Measurements from ENCODE around the gene ATRNL1. TPM values are rescaled to one million over a fixed set of nuclear protein-coding genes. Genes with fewer than 3 reads are reported as not detected.

ATRNL1 gene
- total and polyA plus RNA-seq, 2 experiments from 2014 or later: 4.8 to 29.7 TPM

DNA sequence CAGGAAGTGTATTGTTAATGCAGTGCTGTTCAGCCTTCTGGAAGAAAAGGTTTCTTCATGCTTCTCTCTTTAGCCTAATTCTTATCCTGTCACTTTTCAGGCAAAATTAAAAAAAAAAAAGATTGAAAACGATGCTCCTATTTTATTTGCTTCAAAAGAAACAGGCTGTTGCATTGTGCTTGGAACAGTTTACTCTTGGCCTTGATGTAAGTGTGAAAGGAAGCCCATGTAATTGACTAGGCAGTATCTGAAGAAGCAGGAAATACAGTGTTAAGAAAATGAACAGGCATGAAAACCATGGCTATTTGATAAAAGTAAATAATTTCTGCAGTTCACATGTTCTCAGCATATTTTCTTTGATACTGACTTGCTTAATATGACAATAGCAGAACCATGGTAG, 40.4 kb upstream of the ATRNL1 start:
- H3K4me3 Mint-ChIP-seq: no peak overlapping the region
- Histone ChIP-seq H3F3A (replicated peaks; ENCODE audit: low read depth) (no peaks in the 10 kb centered on the region), H3K79me2 (replicated peaks; ENCODE audit: insufficient read depth) (no peaks in the 10 kb centered on the region), H3K4me3 (no peak overlapping the region), H4K20me1 (replicated peaks; ENCODE audit: insufficient read depth) (no peaks in the 10 kb centered on the region), H3K9me2 (ENCODE audit: insufficient read depth) (no peaks in the 10 kb centered on the region), H3K36me3 (ENCODE audit: insufficient read depth) (no peaks in the 10 kb centered on the region), H3K27ac (ENCODE audit: low read depth) (no peak overlapping the region), H3K4me2 (no peak overlapping the region), H2AFZ (no peak overlapping the region), H3K4me1 (ENCODE audit: insufficient read depth) (peaks cover 37% of the 10 kb centered on the region), H3K27me3 (ENCODE audit: insufficient read depth) (no peaks in the 10 kb centered on the region)
- DNase-seq (ENCODE audit: low spot score) (no peak), ATAC-seq (no peak)
- H3K27ac Mint-ChIP-seq: no peak overlapping the region
- H3K9me3 Mint-ChIP-seq: no peaks in the 10 kb centered on the region
- H3K36me3 Mint-ChIP-seq (ENCODE audit: low read depth): no peaks in the 10 kb centered on the region
- peaks cover 7% of the 10 kb centered on the region for H3K27me3 Mint-ChIP-seq (ENCODE audit: insufficient read depth, low read depth, poor library complexity)
- peaks cover 38% of the 10 kb centered on the region for H3K4me1 Mint-ChIP-seq
- no peak for TF ChIP-seq JUNB (IDR thresholded peaks at IDR 0.05; ENCODE audit: unreplicated experiment)
- no peak for TF ChIP-seq POLR2AphosphoS5 (IDR thresholded peaks at IDR 0.05; ENCODE audit: low read depth)
- TF ChIP-seq, protein P1, sequence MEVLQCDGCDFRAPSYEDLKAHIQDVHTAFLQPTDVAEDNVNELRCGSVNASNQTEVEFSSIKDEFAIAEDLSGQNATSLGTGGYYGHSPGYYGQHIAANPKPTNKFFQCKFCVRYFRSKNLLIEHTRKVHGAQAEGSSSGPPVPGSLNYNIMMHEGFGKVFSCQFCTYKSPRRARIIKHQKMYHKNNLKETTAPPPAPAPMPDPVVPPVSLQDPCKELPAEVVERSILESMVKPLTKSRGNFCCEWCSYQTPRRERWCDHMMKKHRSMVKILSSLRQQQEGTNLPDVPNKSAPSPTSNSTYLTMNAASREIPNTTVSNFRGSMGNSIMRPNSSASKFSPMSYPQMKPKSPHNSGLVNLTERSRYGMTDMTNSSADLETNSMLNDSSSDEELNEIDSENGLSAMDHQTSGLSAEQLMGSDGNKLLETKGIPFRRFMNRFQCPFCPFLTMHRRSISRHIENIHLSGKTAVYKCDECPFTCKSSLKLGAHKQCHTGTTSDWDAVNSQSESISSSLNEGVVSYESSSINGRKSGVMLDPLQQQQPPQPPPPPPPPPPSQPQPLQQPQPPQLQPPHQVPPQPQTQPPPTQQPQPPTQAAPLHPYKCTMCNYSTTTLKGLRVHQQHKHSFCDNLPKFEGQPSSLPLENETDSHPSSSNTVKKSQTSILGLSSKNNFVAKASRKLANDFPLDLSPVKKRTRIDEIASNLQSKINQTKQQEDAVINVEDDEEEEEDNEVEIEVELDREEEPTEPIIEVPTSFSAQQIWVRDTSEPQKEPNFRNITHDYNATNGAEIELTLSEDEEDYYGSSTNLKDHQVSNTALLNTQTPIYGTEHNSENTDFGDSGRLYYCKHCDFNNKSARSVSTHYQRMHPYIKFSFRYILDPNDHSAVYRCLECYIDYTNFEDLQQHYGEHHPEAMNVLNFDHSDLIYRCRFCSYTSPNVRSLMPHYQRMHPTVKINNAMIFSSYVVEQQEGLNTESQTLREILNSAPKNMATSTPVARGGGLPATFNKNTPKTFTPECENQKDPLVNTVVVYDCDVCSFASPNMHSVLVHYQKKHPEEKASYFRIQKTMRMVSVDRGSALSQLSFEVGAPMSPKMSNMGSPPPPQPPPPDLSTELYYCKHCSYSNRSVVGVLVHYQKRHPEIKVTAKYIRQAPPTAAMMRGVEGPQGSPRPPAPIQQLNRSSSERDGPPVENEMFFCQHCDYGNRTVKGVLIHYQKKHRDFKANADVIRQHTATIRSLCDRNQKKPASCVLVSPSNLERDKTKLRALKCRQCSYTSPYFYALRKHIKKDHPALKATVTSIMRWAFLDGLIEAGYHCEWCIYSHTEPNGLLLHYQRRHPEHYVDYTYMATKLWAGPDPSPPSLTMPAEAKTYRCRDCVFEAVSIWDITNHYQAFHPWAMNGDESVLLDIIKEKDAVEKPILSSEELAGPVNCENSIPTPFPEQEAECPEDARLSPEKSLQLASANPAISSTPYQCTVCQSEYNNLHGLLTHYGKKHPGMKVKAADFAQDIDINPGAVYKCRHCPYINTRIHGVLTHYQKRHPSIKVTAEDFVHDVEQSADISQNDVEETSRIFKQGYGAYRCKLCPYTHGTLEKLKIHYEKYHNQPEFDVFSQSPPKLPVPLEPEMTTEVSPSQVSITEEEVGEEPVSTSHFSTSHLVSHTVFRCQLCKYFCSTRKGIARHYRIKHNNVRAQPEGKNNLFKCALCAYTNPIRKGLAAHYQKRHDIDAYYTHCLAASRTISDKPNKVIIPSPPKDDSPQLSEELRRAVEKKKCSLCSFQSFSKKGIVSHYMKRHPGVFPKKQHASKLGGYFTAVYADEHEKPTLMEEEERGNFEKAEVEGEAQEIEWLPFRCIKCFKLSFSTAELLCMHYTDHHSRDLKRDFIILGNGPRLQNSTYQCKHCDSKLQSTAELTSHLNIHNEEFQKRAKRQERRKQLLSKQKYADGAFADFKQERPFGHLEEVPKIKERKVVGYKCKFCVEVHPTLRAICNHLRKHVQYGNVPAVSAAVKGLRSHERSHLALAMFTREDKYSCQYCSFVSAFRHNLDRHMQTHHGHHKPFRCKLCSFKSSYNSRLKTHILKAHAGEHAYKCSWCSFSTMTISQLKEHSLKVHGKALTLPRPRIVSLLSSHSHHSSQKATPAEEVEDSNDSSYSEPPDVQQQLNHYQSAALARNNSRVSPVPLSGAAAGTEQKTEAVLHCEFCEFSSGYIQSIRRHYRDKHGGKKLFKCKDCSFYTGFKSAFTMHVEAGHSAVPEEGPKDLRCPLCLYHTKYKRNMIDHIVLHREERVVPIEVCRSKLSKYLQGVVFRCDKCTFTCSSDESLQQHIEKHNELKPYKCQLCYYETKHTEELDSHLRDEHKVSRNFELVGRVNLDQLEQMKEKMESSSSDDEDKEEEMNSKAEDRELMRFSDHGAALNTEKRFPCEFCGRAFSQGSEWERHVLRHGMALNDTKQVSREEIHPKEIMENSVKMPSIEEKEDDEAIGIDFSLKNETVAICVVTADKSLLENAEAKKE (CRISPR knock-in tag; IDR thresholded peaks at IDR 0.05): no peak
- no peak for TF ChIP-seq CREB1 (CRISPR knock-in tag; IDR thresholded peaks at IDR 0.05; ENCODE audit: low read depth)
- no peak for TF ChIP-seq STAT1 (IDR thresholded peaks at IDR 0.05; ENCODE audit: unreplicated experiment)
- TF ChIP-seq, protein P2, sequence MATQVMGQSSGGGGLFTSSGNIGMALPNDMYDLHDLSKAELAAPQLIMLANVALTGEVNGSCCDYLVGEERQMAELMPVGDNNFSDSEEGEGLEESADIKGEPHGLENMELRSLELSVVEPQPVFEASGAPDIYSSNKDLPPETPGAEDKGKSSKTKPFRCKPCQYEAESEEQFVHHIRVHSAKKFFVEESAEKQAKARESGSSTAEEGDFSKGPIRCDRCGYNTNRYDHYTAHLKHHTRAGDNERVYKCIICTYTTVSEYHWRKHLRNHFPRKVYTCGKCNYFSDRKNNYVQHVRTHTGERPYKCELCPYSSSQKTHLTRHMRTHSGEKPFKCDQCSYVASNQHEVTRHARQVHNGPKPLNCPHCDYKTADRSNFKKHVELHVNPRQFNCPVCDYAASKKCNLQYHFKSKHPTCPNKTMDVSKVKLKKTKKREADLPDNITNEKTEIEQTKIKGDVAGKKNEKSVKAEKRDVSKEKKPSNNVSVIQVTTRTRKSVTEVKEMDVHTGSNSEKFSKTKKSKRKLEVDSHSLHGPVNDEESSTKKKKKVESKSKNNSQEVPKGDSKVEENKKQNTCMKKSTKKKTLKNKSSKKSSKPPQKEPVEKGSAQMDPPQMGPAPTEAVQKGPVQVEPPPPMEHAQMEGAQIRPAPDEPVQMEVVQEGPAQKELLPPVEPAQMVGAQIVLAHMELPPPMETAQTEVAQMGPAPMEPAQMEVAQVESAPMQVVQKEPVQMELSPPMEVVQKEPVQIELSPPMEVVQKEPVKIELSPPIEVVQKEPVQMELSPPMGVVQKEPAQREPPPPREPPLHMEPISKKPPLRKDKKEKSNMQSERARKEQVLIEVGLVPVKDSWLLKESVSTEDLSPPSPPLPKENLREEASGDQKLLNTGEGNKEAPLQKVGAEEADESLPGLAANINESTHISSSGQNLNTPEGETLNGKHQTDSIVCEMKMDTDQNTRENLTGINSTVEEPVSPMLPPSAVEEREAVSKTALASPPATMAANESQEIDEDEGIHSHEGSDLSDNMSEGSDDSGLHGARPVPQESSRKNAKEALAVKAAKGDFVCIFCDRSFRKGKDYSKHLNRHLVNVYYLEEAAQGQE (IDR thresholded peaks at IDR 0.05; ENCODE audit: unreplicated experiment): no peak
- TF ChIP-seq EZH2 (IDR thresholded peaks at IDR 0.05; ENCODE audit: low read depth, unreplicated experiment): no peak
- no peak for TF ChIP-seq NANOG (IDR thresholded peaks at IDR 0.05; ENCODE audit: borderline replicate concordance)
- TF ChIP-seq, protein P3, sequence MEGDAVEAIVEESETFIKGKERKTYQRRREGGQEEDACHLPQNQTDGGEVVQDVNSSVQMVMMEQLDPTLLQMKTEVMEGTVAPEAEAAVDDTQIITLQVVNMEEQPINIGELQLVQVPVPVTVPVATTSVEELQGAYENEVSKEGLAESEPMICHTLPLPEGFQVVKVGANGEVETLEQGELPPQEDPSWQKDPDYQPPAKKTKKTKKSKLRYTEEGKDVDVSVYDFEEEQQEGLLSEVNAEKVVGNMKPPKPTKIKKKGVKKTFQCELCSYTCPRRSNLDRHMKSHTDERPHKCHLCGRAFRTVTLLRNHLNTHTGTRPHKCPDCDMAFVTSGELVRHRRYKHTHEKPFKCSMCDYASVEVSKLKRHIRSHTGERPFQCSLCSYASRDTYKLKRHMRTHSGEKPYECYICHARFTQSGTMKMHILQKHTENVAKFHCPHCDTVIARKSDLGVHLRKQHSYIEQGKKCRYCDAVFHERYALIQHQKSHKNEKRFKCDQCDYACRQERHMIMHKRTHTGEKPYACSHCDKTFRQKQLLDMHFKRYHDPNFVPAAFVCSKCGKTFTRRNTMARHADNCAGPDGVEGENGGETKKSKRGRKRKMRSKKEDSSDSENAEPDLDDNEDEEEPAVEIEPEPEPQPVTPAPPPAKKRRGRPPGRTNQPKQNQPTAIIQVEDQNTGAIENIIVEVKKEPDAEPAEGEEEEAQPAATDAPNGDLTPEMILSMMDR (conservative IDR thresholded peaks at IDR 0.05; ENCODE audit: low read depth in 2 of 2): no peak
- TF ChIP-seq, protein P4, sequence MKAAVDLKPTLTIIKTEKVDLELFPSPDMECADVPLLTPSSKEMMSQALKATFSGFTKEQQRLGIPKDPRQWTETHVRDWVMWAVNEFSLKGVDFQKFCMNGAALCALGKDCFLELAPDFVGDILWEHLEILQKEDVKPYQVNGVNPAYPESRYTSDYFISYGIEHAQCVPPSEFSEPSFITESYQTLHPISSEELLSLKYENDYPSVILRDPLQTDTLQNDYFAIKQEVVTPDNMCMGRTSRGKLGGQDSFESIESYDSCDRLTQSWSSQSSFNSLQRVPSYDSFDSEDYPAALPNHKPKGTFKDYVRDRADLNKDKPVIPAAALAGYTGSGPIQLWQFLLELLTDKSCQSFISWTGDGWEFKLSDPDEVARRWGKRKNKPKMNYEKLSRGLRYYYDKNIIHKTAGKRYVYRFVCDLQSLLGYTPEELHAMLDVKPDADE (IDR thresholded peaks at IDR 0.05): no peak
- no peak for TF ChIP-seq EZH2phosphoT487 (IDR thresholded peaks at IDR 0.05; ENCODE audit: unreplicated experiment)
- TF ChIP-seq ZNF114 (CRISPR knock-in tag; IDR thresholded peaks at IDR 0.05): no peak
- no peak for TF ChIP-seq ZNF331 (CRISPR knock-in tag; IDR thresholded peaks at IDR 0.05; ENCODE audit: low read depth)

All from GM23338 (cell line).